ENCODE measurements around the gene PLCD4.

DNA sequence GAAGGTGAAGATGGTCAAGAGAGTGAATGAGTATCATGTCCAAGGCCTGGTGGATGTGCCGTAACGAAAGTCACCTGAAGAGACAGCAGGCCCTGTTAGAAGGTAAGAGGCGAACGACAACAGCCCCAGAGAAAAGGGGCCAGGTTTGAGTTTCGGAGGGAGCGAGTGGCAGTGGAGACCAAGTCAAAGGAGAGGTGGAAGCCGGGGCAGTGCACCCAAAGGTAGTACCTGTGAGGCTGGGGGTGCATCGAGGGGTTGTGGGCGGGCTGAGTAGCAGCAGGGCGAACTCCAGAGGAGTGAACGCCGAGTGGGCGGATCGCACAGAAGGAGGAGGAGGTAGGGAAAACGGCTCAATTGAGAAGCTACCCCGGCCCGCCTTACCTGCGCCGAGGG lies 39.9 kb upstream of the PLCD4 start:
- TF ChIP-seq, protein P1, sequence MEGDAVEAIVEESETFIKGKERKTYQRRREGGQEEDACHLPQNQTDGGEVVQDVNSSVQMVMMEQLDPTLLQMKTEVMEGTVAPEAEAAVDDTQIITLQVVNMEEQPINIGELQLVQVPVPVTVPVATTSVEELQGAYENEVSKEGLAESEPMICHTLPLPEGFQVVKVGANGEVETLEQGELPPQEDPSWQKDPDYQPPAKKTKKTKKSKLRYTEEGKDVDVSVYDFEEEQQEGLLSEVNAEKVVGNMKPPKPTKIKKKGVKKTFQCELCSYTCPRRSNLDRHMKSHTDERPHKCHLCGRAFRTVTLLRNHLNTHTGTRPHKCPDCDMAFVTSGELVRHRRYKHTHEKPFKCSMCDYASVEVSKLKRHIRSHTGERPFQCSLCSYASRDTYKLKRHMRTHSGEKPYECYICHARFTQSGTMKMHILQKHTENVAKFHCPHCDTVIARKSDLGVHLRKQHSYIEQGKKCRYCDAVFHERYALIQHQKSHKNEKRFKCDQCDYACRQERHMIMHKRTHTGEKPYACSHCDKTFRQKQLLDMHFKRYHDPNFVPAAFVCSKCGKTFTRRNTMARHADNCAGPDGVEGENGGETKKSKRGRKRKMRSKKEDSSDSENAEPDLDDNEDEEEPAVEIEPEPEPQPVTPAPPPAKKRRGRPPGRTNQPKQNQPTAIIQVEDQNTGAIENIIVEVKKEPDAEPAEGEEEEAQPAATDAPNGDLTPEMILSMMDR (IDR thresholded peaks at IDR 0.05), result no peak
- TF ChIP-seq POLR2A (IDR thresholded peaks at IDR 0.05), result no peak

All from lower leg skin (tissue), 3 donors.